GM18498 (cell line): ENCODE data around the gene GNPTAB.

Source experiments
- ATAC-seq: cut with Tn5 transposase; IDR thresholded peaks from one replicate; pipeline ENCODE4 v1.9.1; 2021; ENCODE audit warnings: mild to moderate bottlenecking, moderate library complexity; ENCODE audit not compliant: unreplicated experiment

Gene GNPTAB

GRCh38 chr12:101809208-101809607 lies 21.6 kb downstream of the GNPTAB start:
- no peak for ATAC-seq

- no peak for ATAC-seq
Observed at GRCh38 chr12:101806265-101806664, 24.5 kb downstream of the GNPTAB start.

- ATAC-seq, result no peak
Observed at GRCh38 chr12:101804409-101804808, 26.4 kb downstream of the GNPTAB start.

GRCh38 chr12:101803978-101804377 lies 26.8 kb downstream of the GNPTAB start:
- ATAC-seq, result no peak

GRCh38 chr12:101802486-101802885 lies 28.3 kb downstream of the GNPTAB start:
- no peak for ATAC-seq

GRCh38 chr12:101799774-101800173 lies 31.0 kb downstream of the GNPTAB start:
- ATAC-seq, result peak; percentile 56

GRCh38 chr12:101795786-101796185 lies 35.0 kb downstream of the GNPTAB start:
- ATAC-seq, result no peak

- no peak for ATAC-seq
Observed at GRCh38 chr12:101795013-101795412, 35.7 kb downstream of the GNPTAB start.

GRCh38 chr12:101794574-101794973 lies 36.2 kb downstream of the GNPTAB start:
- no peak for ATAC-seq

- ATAC-seq, result peak; percentile 62
Observed at GRCh38 chr12:101793401-101793800, 37.4 kb downstream of the GNPTAB start.

GRCh38 chr12:101792046-101792931 lies 38.5 kb downstream of the GNPTAB start:
- no peak for ATAC-seq

GRCh38 chr12:101789171-101789570 lies 41.6 kb downstream of the GNPTAB start:
- no peak for ATAC-seq

GRCh38 chr12:101785671-101786070 lies 45.1 kb downstream of the GNPTAB start:
- ATAC-seq, result no peak

- ATAC-seq, result no peak
Observed at GRCh38 chr12:101784376-101784775, 46.4 kb downstream of the GNPTAB start.

- ATAC-seq, result no peak
Observed at GRCh38 chr12:101783838-101784237, 46.9 kb downstream of the GNPTAB start.

- no peak for ATAC-seq
Observed at GRCh38 chr12:101783150-101783549, 47.6 kb downstream of the GNPTAB start.

- no peak for ATAC-seq
Observed at GRCh38 chr12:101782273-101782731, 48.5 kb downstream of the GNPTAB start.

GRCh38 chr12:101781834-101782233 lies 48.9 kb downstream of the GNPTAB start:
- ATAC-seq, result no peak

- no peak for ATAC-seq
Observed at GRCh38 chr12:101780599-101780998, 50.2 kb downstream of the GNPTAB start.

- no peak for ATAC-seq
Observed at GRCh38 chr12:101779626-101780025, 51.1 kb downstream of the GNPTAB start.

GRCh38 chr12:101779200-101779599 lies 51.6 kb downstream of the GNPTAB start:
- ATAC-seq, result no peak

- ATAC-seq, result no peak
Observed at GRCh38 chr12:101777978-101778377, 52.8 kb downstream of the GNPTAB start.

- ATAC-seq, result no peak
Observed at GRCh38 chr12:101777485-101777884, 53.3 kb downstream of the GNPTAB start.
